DMS153 treated with DMSO at 0.1 percent for 48 hours (cell line): ENCODE results near the gene RBKS.
A peak's percentile ranks its signal among the peaks of the same experiment; 100 is the strongest.

Source experiments
- DNase-seq: peaks from one replicate; lab custom pipeline; 2025; ENCODE audit not compliant: unreplicated experiment; lab: John Stamatoyannopoulos, UW

Gene RBKS

DNA sequence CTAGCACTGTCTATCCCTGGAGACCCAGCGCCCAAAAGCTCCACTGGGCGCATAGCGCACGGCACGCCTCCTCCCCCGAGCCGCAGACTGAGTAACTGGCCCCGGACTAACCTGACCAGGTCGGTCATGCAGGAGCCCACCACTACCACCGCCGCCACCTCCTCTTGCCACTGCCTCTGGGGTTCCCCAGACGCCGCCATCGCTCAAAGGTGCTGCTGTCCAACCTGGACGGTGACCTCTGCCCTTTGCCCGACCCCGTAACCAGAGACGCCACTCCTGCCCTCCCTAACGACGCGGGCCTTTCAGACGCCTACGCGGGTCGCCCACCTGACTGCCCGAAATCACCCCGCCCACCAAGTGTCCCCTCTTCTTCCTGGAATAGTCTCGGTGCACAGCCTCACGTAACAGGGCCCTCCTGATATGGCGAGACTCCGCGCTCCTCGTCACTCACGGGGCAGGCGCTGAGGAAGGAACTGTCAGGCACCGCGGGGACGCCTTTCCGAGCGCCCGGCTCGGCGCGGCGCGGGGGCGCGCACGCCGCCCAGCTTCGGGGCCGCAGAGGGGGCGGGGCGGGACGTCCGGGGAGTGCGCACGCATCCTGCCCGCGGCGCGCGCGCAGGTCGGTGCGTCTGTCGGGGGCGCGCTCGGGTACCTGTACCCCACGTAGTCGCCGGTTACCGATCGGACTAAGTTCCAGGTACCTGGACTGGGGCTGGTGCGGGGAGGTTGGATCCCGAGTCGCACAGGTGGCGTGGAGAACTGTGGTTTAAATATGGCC is at the start of gene RBKS, which contains the start of gene BABAM2:
TSS of gene RBKS (minus strand) at position 242 of the 778 bp plus-strand sequence. CDS start at position 200, 42 bp downstream.
TSS of gene BABAM2 (plus strand) at position 584 of the 778 bp plus-strand sequence. CDS start 3,828 bp downstream, outside the sequence.
- peak; percentile 80 for DNase-seq

DNA sequence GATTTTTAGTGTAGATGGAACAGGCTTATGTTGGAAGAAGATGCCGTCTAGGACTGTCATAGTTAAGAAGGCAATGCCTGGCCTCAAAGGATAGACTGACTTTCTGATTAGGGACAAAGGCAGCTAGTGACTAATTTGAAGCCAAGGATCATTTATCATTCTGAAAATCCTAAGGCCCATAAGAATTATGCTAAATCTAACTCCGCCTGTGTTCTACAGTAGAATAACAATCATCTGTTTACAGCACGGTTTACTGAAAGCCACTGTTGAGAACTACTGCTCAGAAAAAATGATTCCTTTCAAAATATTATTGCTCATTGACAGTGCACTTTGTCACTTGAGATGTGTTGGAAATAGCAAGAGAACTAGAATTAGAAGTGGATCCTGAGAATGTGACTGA is 44.8 kb upstream of the RBKS start:
- DNase-seq: no peak

GRCh38 chr2:27932396-27932795 is 42.2 kb upstream of the RBKS start:
- DNase-seq: no peak

GRCh38 chr2:27931361-27931950 is 41.3 kb upstream of the RBKS start:
- no peak for DNase-seq

GRCh38 chr2:27929916-27930486 is 39.8 kb upstream of the RBKS start:
- DNase-seq: no peak

GRCh38 chr2:27925766-27926472 is 35.7 kb upstream of the RBKS start:
- DNase-seq: no peak

- no peak for DNase-seq
These were observed 32.7 kb upstream of the RBKS start for GRCh38 chr2:27922842-27923241.

DNA sequence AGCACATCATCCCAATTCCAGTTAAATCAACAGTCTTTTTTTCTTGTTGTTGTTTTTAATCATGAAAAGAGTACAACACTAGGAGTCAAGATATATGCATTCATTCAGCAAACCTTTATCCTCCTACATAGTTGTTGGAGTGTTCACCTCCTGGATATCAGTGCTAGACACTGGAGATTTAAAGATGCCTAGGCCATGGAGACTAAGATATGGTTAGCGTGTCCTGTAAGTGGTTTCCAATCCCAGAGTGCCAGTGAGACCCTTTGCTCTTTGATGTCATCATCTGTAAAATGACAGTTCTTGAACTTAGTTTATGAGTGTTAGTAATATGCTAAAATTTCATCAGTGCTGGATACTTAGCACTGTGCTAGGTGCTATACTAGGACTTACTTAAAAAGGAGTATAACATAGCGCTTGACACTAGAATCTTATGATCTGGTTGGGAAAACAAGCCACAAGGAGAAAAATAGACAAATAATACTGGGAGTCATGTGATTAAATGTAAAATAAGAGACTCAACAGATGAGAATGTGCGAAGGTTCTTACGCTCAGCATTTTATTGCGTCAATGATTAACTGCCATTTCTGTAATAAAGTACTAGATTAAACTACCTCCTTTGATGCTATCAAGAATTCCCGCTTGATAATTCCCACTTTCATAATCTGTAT is 31.8 kb upstream of the RBKS start:
- DNase-seq: no peak

- DNase-seq: no peak
These were observed 31.2 kb upstream of the RBKS start for GRCh38 chr2:27921424-27921823.

GRCh38 chr2:27920148-27920885 is 30.1 kb upstream of the RBKS start:
- no peak for DNase-seq

- DNase-seq: no peak
These were observed 26.3 kb upstream of the RBKS start for GRCh38 chr2:27916293-27916995.

DNA sequence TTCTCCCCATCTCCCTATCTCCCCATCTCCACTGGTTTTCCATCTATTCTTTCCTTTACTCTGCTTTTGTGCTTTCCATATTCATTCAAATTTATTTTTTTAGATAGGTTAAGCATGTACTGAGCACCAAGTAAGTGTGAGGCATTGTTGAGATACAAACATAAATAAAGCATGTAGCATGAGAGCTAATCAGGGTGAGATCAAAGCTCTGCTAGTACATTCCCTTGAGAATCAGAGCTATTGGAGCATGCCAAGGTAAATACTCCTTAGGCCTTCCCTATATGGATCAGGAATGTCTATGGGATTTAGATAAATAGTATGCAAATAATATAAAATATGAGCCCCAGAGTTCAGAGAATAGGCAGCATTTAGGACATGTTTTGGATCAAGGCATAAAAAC is 25.7 kb upstream of the RBKS start:
- DNase-seq: peak; percentile 28

DNA sequence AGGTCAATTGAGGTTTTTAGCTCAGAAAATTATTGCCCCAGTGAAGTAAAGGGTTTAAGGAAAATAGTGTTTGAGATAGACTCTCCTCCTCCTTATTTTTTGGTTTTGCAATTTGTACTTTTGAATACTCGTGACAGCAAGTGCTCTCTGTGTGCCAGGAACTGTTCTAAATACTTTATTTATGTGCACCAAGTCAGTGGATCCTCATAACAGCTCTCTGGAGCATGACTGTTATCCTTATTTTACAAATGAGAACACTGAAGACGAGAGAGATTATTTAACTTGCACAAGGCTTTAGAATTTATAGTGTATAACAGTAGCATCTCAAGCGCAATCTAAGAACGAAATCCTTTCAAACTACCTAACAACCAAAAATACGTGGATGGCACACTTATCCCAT is 25.0 kb upstream of the RBKS start:
- DNase-seq: no peak

GRCh38 chr2:27914805-27915175 is 24.6 kb upstream of the RBKS start:
- DNase-seq: no peak

- DNase-seq: no peak
These were observed 24.0 kb upstream of the RBKS start for GRCh38 chr2:27914041-27914804.

DNA sequence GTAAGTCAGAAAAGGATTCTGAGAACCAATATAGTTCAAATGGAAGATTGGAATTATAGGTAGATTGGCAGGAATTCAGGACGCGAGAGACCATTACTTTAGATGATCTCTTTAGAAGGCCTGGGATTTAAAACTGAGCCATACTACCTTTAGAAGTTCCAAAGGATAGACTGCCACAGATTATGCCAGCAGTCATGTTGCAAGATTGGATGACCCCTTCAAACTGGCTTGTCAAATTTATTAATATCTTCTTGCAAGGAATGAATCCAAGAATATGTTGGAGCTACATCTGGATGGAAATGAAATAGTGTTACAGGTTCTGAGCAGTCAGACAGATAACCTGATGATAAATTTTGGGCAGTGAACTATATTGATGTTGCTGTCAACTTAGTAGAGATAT is 22.3 kb upstream of the RBKS start:
- DNase-seq: no peak

DNA sequence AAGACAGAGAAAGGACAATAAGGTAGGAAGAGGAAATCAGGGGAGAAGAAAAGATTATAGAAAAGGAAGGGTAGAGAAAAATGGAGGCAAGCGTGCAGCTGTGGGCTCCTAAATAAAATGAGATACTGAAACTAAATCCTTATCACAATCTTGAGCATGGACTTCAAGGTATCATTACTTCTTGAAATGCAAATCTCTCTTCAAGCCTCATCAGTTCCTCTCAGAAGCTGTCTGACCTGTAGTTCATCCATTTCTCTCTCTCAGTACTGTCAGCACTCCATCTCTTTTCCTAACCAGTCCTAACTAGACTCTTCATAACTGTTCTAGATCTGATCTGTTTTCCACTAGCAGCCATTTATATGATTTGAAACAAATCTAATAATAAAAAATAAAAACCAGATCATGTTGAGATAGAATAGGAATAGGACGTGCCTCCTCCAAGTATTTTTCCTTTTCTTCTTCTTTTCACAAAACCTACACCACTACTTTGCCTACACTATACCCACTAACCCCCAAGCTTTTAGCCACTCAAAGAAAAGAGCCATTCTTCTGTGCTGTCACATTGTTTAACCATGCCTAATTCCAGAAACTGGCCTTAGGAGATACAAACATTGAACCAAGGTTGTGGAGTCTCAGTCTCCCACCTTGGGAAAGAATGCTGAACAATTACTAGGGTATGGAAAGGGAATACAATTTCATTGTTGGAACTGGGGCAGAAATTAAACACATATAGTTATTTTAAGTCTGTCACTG is 21.4 kb upstream of the RBKS start:
- no peak for DNase-seq

- DNase-seq: no peak
These were observed 19.7 kb upstream of the RBKS start for GRCh38 chr2:27909901-27910300.
